T-helper 1 cell (primary cell): Measurements from ENCODE around the gene PTMS.

ENCODE experiments used
- DNase-seq, 5 donors: peaks; one replicate each; pipeline ENCODE4 v3.0.0-alpha.2; 2012 to 2020

The PTMS gene

DNA sequence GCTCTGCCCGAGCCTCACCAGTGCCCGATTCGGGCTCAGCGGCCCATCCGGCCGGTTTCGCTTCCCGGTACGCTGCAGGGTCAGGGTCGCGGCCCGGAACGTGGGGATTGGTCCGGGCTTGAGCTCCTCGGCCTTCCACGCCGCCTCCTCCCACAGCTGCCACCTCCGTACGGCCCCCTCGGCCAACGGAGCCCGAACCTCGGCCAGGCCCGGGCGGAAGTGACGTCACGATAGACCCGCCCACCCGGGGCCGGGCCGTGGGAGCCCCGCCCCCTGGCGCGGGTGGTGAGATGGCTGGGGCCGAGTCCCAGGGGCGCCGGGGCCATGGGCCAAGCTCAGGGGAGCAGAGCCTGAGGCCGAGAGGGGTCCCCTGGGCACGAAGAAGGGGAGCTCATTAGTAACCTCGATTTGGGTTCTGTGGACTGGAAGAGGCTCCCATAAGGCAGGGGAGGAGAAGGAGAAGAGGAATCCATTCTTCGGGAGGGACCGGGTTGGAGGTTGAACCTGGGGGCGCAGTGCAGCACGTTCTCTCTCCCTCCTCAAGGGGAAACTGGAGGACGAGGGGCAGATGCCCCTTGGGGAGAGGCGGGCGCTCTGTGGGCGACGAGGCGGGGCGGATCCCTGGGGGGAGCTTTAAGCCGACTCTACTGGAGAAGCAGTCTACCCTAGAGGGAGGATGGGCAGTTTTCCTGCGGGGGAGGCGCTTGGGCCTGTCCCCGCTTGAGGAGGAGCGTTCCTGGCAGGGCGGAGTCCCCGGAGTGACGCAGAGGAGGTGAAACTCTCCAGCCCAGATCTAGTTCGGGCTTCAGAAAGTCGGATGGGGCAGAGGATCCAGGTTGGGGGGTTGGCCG, 13.0 kb upstream of the PTMS start, which contains the start of gene MLF2:
Gene MLF2 (minus strand): TSS at position 221 of the 851 bp plus-strand sequence. CDS start 807 bp downstream, outside the sequence.
- peak; percentile 92 to 98 (median 95) for DNase-seq

DNA sequence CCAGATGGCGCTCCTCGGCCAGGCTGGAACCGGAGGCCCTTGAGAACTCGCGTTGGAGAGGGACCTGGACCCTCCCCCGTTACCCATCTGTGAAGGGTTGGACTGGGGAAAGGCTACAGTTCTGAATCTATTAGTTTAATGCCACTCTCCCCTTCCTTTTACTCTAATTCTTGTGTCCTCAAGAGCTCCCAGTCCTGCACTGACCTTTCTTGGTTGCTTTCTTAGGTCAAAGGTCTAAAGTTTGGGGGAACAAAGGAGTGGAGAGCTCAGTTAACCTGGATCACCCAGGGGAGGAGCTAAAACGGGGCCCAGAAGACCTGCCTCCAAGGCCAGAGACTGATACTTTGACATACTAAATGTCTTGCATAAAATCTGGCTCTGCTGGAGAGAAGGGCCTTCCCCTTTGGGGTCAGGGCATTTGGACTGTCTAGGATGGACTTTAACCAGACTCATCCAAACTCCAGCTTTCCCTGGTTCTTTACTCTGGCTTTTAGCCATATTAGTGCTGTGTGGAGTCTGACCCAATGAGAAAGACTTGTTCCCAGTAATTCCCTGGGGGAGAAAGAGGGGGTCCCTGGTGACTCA, 12.3 kb upstream of the PTMS start:
- no peak for DNase-seq

DNA sequence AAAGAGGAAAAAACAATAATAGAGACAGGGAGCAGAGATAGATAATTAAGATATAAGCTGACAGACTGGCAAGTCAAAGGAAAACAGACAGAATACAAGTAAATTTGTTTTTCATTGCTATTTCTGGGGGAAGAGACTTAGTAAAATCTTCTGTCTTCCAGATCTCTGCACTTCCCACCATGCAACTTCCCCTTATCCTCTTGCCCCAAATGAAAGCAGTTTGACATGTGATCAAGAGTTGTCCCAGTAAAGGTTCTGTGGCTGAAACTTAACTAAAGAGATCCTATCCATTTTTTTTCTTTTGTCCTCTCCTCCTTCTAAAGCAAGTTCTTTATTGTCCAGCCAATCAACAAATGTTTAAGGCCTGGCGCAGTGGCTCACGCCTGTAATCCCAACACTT, 11.8 kb upstream of the PTMS start:
- no peak for DNase-seq

DNA sequence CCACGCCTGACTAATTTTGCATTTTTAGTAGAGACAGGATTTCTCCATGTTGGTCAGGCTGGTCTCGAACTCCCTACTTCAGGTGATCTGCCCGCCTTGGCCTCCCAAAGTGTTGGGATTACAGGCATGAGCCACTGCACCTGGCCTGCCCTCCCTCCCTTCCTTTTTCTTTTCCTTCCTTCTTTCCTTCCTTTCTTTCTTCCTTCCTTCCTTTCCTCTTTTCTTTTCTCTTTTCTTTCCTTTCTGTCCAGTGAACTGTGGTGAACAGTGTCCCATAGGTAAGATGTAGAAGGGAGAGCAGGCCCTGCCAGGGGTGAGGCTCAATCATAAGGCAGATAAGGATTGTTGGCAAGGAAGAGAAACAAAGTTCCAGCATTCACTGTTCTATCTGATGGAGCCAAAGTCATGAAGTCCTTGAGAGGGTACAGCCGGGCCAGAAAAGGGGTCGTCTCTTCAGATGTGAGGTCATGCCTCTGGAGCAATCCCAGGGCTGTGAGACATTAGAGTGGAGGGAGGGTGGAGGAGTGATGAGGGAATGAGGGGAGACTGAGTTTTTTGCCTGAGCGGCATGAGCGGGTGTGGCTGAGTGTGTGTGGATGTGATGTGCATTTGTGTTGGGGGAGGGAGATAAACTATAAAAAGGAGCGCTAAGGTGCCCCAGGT, 9.0 kb upstream of the PTMS start:
- no peak for DNase-seq

DNA sequence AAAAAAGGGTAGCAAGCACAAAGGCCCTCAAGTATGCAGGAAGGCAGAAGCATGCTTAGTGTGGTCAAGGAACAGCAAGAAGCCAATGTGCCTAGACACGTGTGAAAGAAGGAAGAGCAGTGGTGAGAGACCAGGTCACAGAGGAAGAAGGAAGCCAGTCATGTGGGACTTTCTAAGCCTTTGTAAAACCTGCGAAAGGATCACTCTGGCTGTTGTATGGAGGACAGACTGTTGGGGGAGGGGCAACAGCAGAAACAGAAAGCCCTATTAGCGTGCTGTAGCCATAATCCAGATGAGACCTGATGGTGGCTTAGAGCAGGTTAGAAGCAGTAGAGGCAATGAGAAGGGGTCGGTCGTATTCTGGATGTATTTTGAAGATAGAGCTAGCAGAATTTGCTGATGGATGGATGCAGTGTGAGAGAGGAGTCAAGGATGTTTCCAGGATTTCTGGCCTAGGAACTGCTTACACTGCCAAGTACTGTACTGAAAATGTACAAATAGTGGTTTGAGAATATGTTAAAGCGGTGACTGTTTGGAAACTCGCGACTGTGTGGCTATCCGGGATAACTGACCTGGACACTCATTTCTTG, 7.6 kb upstream of the PTMS start:
- DNase-seq, result no peak

DNA sequence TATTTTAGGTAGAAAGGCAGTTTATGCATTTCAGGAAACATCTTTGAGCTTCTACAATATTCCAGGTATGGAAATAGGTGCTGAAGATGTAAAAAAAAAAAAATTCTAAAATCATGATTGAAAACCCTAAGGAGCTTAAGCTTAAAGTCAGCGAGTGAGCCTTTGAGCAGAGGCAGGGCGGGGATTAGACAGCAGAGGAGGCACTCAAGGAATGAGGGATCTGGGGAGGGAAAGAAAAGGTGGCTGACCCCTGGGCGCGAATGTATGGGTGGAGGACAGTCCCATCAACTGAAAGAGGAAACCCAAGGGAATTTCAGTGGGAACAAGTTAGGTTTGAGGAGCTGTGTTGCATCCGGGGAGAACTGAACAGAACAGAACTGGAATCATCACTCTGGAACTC, 6.4 kb upstream of the PTMS start:
- DNase-seq, result no peak

DNA sequence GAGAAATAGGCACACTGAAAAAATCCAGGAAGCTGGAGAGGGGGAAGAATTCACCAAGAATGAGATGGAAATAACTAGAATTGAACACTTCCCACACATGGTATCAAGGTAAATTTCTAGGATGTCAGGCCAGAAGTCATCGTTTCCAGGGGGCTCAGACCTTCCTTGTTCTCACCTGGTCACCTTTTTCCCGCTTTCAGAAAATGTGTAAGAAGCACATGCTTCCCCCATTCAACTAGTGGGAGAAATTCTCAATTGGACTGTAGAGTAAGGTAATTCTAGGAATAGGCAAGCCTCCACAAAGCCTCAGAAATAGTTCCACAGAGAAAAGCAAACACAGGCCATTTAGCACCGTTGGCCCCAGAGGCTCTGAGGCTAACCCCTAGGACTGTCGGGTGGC, 2.8 kb upstream of the PTMS start:
- DNase-seq, result no peak

DNA sequence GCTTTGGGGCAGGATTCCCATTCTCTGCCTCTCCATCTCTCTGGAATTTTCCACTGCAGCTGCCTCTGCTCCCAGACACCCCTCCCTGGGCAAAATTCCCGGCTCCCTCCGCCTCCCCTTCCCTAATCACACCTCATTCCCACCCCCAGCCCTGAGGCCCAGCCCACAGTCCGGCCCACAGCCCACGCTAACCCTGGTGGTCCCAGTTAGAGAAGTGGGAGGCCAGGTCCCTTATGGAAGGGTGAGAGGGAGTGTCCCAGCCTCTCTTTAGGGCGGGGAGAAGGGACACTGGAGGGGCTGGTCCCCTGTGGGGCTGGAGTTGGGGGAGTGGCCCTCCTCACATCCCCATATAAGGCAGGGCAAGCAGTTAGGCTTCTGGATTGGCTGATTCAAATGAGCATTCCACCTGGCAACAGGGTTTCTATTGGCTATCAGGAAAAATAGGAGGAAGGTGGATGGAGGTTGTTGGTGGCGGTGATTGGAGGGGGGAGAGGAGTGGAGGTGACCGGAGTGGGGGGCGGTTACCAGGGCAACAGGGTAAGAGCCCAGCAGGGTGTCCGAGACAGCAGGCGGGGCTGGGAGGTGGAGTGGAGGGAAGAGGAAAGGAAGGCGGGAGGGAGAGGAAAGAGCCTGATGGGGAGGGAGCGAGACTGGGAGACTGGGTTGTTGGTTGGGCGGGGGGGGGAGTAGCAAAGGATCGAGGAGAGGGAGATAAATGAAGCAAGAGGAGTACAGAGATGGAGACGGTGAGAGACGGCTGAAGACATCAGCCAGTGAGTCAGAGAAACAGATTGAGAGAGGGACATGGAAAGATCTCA, 1.9 kb upstream of the PTMS start:
- peak in 4 of 5 donors; percentile 28 to 83 (median 38) for DNase-seq

DNA sequence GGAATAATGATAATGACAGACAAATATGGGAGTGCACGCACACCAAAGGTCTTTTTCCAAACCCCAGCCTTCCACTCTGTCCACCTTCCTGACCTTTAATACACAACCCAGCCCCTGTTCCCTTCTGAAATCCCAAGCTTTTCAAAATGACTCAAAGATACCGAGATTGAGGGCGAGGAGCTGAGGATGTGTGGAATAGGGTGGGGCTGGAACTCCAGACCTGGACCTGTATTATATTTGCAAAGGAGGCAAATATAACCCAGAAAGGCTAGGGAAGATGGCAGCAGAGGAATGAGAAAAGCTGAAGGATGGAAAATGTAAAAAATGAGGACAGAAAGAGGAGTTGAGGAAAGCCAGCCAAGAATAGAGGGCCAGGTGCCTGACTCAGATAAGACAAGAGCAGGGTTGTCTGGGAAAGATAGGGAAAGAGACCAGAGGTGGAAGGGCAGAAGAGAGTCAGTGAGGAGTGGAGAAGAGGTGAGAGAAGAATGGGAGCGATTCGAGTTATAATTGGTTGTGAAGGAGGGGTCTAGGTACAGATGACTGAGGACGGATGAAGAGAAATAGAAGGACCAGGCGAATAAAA, 1.0 kb upstream of the PTMS start:
- DNase-seq, result no peak

DNA sequence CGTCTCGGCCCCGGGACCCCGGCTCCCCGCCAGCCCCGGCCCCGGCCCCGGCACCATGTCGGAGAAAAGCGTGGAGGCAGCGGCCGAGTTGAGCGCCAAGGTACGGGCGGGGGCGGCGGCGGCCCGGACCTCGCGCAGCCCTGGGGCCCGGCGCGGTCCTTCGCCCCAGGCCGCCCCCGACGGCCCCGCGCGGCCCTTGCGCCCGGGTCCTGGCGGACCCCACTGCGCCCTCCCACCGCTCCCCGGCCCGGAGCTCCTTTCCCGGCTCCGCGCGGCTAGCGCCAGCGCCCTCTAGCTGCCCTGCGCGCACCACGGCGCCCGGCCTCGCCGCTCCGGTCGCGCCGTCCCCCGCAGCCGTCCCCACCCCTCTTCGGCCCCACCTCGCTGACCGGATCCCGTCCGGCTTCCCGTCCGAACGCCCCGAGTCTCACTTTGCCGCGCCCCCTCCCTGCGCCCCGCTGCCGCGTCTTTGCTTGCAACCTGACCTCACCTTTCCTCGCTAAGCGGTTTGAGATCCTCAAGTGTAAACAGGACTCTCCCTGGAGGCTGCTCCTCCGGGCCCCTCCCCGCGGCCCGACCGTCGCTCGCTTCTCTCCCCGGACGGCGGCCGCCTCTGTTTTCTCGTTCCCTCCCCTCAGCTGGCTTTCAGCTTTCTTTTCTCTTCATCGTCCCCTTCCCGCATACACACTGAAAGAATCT, 637 bp downstream of the PTMS start:
- DNase-seq, result peak in 4 of 5 donors; percentile 40 to 57 (median 47)

DNA sequence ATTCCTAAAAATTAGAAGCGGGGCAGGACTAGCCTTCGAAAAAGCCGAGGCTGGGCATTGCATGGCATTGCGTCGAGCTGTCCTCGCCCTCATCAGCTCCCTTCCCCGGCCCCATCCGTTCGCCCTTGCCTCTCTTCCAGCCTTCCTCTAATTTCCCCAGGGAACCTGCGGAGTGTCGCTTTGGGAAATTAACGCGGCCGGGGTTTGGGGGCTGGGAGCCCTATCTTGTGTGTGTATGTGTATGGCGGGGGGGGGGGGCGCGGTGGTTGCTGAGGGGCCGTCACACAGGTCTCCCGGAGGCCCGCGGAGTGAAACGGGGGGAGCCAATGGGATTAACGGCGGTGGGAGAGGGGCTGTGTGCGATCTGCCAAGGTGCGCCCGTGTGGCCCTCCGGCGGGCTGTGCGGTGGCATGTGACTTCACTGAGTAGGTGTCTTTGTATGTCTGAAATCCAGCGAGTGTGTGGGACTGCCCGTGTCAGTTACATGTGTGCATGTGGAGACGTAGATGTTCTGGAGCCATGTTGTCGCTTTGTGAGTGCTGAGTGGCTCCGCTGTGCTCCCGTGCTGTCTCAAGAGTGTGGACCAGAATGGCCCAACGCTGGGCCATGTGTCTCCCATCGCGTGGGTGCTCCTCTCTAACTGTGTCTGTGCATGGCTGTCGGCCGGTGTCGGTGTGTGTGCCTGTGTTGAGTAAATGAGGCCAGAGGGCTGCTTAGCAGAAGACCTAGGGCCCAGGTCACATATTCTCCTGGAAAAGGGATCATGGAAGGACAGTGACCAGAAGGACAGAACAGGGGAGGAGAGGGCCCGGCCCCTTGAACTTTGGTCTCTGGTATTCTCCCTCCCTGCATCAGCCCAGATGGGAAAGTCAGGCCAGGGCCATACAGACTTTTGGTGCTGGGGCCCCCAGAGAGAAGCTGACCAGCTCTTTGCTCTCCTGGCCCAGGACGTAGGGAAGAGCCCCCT, 1.5 kb downstream of the PTMS start:
- DNase-seq, result no peak

DNA sequence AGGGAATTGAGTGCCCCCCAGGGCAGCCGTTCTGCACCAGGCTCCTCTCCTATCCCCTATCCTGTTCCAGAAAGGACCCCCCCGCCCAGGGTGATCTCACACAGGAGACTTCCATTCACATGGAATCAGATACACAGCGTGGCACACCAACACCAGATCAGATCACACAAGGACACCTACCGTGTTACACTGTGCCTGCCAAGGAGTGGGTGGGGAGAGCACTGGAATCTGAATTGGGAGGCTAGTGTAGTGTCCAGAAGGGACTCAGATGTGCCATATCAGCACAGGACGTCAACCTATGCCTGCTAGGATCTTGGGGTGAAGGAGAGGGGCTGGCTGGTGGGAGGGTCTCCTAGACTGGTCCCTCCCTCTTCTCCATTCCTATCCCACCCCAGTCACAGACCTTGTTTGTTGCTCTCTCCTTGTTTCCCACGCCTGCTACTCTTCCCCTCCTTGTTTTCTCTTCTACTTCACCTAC, 2.3 kb downstream of the PTMS start:
- DNase-seq, result no peak

DNA sequence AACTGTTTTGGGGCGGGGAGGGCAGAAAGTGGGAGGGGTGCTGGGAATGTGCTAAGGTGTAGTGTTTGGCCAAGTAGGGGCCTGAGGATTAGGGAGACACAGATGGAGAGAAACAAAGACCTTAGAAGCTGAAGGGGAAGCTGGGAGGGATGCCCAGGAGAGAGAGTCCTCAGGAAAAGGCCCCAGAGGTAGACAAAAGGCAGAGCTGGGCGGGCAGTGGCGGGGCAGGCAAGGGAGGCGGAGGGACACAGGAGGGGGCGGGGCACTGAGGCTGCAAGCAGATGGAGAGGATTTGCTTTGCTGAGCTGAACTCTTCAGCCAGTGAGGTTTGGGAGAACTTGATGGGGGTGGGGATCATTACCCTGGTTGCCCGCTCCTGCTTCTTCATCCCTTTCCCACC, 2.8 kb downstream of the PTMS start:
- DNase-seq, result no peak

DNA sequence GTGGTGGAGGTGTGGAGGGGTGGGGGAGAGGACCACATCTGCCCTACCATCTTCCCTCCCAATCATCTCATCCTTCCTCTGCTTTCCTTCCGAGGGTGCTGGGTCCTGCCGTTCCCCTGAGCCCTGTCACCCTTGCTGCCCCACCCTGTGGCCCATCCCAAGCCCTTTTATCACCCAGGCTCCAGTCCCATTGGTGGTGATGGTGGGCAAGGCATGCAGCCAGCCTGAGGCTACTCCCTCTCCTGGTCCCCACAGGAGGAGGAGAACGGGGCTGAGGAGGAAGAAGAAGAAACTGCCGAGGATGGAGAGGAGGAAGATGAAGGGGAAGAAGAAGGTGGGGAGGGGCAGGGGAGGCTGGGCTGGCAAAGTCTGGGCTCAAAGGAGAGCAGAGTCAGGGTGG, 3.5 kb downstream of the PTMS start:
- no peak for DNase-seq

DNA sequence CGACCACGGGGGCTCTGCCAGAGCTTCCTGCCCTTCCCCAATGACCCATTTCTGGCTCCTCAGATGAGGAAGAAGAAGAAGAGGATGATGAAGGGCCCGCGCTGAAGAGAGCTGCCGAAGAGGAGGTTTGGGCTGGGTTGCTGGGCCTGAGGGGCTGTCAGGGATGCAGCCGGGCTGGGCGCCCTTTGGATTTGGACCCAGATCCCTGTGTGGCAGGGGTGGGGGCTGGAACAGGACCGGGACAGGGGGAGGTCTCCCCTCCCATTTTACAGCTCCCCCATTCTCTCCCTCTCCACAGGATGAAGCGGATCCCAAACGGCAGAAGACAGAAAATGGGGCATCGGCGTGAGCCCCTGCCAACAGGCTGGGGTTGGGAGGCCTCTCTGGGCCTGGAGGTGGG, 3.9 kb downstream of the PTMS start:
- DNase-seq, result no peak

DNA sequence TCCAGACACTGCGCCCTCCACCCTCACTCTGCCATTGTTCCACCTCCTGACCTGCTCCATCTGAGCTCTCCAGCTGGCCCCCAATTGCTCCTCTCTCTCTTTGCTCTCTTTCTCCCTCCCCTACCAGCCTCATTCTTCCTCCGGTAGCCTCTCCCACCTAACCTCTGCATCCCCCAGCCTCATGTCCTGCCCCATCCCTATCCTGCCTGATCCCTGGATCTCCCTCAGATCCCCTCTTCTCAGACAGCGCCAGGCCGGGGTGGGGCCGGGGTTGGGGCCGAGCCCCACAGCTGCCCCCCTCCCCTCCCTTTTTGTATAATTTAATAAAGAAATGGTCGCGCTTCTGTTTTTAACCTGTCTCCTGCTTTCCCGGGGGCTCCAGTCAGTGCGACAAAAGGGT, 4.4 kb downstream of the PTMS start:
- no peak for DNase-seq

DNA sequence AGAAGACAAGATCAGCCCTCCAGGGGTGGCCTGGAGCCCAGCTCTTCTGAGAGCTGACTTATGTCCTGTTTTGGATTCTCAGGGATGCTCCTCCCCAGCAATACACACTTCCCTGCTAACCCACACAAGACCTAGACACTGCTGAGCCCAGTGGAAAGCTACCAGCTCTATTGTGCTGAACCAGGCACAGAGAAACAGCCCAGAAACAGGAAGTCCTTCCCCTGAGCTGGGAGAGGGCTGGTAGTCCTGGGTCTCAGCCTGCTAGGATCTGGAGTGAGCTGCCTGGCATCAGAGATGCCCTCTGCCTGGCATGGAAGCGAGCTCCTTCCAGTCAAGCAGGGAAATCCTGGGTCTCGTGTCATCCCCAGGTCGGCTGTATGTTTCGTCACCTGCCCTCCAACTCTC, 4.9 kb downstream of the PTMS start:
- DNase-seq, result no peak

DNA sequence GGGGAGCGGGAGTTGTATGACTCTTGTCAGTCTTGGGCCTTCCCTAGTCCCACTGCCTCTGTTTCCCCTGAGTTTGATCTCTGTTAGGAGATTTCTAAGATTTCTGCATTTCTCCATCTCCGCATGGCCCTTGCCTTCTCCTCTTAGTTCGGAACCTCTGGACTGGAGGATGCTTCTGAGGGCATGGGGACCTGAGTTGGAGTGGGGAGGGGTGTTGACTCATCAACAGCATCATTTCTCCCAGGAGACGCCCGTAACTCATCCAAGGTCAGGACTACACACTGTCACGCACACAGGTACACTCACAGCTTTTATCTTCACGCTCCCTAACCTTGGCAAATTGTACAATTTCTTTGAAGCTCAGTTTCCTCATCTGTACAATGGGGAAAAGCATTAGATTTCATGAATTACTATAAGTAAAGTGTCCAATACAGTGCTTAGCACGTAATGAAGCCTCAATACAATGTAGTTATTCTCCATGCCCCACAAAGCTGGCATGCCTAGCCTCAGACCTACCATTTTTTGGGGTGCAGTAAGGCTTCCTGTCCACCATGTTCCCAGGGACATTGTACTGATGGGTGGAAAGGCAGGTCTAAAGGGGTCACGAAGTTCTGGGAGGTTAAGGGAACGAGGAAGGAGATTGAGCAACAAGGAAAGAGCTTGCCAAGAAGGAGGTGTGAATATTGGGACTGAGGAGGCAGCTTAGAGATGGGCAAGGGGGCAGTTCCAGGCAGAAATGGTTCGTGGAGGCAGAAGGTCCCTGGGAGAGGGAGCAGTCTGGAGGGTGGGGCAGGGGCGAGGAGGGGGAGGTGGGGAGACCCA, 5.6 kb downstream of the PTMS start:
- DNase-seq, result no peak

DNA sequence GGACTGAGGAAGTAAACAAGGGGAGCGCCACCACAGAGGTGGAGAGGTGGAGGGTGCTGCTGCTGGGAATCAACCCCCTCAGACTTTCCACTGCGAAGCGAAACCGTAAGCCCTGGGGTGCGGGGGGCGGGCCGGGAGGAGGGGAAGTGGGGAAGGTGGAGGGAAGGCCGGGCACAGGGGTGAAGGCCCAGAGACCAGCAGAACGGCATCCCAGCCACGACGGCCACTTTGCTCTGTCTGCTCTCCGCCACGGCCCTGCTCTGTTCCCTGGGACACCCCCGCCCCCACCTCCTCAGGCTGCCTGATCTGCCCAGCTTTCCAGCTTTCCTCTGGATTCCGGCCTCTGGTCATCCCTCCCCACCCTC, 6.2 kb downstream of the PTMS start, which contains the start of gene LAG3:
Gene LAG3 (plus strand): TSS at position 190 of the 365 bp plus-strand sequence. CDS start 333 bp downstream, outside the sequence.
- DNase-seq, result peak in 1 of 5 donors; percentile 33
